Stimulated activated naive B cell treated with anti-CD40 and anti-IgM and Interleukin-4, amounts not matched to agents 10 μg/mL and 1 μg/mL and 100 μg/mL, for 72 hours (primary cell): ENCODE results near the gene NDUFAF2.
"Not testable (repeated sequence)": the region's sequence is repeated elsewhere in the genome, so short reads cannot be mapped to it uniquely, and the experiment has no call there.

ENCODE experiments used
- ATAC-seq, 2 donors: fragments of 150-1000 bp; cut with Tn5 transposase; replicated peaks; 2 replicates each; pipeline ENCODE4 v1.10.0; 2021; ENCODE audit warnings: moderate library complexity in 1 of 2
- DNase-seq: peaks from one replicate; pipeline ENCODE4 v3.0.0; 2021
- H3K27ac Mint-ChIP-seq: one replicate; pipeline ENCODE4 v1.8.0; 2022; ENCODE audit warnings: mild to moderate bottlenecking, mixed read lengths
- H3K27me3 Mint-ChIP-seq, 2 donors: one replicate each; pipeline ENCODE4 v1.8.0; 2022; ENCODE audit warnings: mixed read lengths in 2 of 2
- H3K36me3 Mint-ChIP-seq, 2 donors: one replicate each; pipeline ENCODE4 v1.8.0; 2022; ENCODE audit warnings: mixed read lengths in 2 of 2, mild to moderate bottlenecking in 1 of 2
- H3K4me1 Mint-ChIP-seq, 2 donors: one replicate each; pipeline ENCODE4 v1.8.0; 2022; ENCODE audit warnings: mixed read lengths in 2 of 2, mild to moderate bottlenecking in 1 of 2
- H3K4me3 Mint-ChIP-seq, 2 donors: one replicate each; pipeline ENCODE4 v1.8.0; 2022; ENCODE audit warnings: mild to moderate bottlenecking in 2 of 2, mixed read lengths in 2 of 2, moderate library complexity in 1 of 2
- H3K9me3 Mint-ChIP-seq, 2 donors: one replicate each; pipeline ENCODE4 v1.8.0; 2022; ENCODE audit warnings: mixed read lengths in 2 of 2, mild to moderate bottlenecking in 1 of 2

The NDUFAF2 gene

DNA sequence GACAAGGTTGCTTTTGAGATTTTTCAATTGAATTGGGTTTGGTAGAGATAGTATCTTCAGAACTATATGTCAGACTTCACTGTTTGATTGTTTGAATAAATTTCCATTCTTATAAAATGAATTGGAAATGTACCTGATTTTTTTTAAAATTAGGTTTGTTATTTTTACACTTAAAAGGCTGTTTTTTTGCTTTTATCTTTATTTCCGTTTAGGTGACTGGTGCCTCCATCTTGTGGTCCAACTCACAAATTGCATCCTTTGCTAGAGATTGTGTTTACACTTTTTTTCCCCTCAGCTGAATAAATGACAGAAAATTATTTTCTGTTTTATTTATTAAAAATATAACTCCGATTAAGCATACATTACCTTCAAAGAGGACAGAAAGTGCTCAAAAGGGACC, 15.6 kb downstream of the NDUFAF2 start:
- Mint-ChIP-seq H3K4me3 (no peak overlapping the region), H3K27ac (no peak overlapping the region), H3K4me1 (peaks cover 8 to 14% of the 10 kb centered on the region in 2 donors), H3K9me3 (peaks cover 0 to 2% of the 10 kb centered on the region in 2 donors), H3K36me3 (peaks cover 10 to 14% of the 10 kb centered on the region in 2 donors), H3K27me3 (no peaks in the 10 kb centered on the region)
- ATAC-seq (no peak), DNase-seq (no peak)

DNA sequence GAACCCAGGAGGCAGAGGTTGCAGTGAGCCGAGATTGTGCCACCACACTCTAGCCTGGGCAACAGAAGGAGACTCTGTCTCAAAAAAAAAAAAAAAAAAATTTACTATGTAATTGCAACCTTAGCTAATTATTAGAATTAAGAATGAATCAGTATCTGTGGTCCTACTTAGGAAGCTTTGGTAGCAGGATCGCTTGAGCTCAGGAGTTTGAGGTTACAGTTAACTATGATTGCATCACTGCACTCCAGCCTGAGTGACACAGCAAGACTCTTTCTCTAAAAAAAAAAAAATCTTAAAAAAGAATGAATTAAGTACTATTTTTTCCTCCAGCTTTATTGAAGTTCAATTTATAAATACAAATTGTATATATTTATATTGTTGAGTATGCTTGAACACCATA, 16.7 kb downstream of the NDUFAF2 start:
- Mint-ChIP-seq H3K4me1 (peaks cover 6 to 8% of the 10 kb centered on the region in 2 donors), H3K4me3 (no peak overlapping the region), H3K27ac (no peak overlapping the region), H3K36me3 (peaks cover 9 to 20% of the 10 kb centered on the region in 2 donors), H3K9me3 (peaks cover 6 to 8% of the 10 kb centered on the region in 2 donors), H3K27me3 (no peaks in the 10 kb centered on the region)
- ATAC-seq: no peak
- no peak for DNase-seq

GRCh38 chr5:60972231-60972630, 27.2 kb downstream of the NDUFAF2 start:
- peaks cover 16 to 17% of the 10 kb centered on the region in 2 donors for H3K9me3 Mint-ChIP-seq
- ATAC-seq (peak; percentile 75 to 93), DNase-seq (peak; percentile 24)
- no peak overlapping the region for H3K4me3 Mint-ChIP-seq
- H3K27me3 Mint-ChIP-seq: no peaks in the 10 kb centered on the region
- H3K36me3 Mint-ChIP-seq: peaks cover 11 to 51% of the 10 kb centered on the region in 2 donors
- peak overlapping the region; percentile 25 for H3K27ac Mint-ChIP-seq
- peaks cover 5 to 8% of the 10 kb centered on the region in 2 donors for H3K4me1 Mint-ChIP-seq

DNA sequence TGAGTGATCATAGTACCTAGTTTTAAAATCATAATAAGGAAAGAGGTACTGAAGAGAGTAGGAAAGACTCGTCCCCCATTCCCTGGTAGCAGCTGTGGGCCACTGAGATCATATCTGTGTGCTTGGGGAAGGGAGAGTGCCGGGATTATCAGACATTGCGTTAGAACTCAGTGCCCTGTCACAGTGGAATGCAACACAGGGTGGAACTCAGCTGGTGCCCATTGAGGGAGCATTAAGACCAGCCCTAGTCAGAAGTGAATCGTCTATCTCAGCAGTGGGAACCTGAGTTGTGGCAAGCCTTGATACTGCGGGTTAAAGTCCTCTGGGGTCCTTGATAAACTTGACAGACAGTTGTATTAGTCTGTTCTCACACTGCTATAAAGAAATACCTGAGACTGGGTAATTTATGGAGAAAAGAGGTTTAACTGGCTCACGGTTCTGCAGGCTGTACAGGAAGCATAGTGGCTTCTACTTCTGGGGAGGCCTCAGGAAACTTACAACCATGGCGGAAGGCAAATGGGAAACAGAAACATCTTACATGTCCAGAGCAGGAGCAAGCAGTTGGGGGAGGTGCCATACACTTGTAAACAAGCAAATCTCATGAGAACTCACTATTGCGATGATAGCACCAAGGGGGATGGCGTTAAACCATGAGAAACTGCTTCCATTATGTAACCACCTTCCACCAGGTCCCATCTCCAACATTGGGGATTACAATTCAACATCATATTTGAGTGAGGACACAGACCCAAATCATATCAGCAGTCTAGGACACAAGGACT, 33.1 kb downstream of the NDUFAF2 start:
- Mint-ChIP-seq H3K36me3 (peaks cover 19 to 55% of the 10 kb centered on the region in 2 donors), H3K9me3 (peaks cover 9 to 15% of the 10 kb centered on the region in 2 donors), H3K27ac (no peak overlapping the region), H3K4me3 (no peak overlapping the region), H3K27me3 (no peaks in the 10 kb centered on the region), H3K4me1 (peaks cover 6 to 11% of the 10 kb centered on the region in 2 donors)
- no peak for DNase-seq
- ATAC-seq: no peak

DNA sequence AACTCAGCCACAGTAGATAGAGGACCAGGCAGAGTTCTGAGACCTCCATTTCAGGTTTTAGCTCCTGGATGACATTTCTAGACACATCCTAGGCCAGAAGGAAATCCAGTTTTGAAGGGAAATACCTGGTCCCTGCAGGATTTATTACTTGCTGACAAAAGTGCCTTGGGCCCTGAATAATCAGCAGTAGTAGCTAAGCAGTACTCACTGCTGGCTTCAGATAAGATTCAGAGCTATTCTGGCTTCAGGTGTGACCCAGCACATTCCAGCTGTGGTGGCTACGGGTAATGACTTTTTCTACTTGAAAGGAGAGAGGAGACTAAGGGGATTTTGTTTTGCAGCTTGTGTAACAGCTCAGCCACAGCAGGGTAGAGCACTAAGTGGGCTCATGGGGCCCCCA, 34.0 kb downstream of the NDUFAF2 start:
- peaks cover 6 to 11% of the 10 kb centered on the region in 2 donors for H3K4me1 Mint-ChIP-seq
- DNase-seq (no peak), ATAC-seq (no peak)
- H3K27ac Mint-ChIP-seq: no peak overlapping the region
- H3K9me3 Mint-ChIP-seq: peaks cover 9 to 15% of the 10 kb centered on the region in 2 donors
- no peak overlapping the region for H3K4me3 Mint-ChIP-seq
- peaks cover 19 to 48% of the 10 kb centered on the region in 2 donors for H3K36me3 Mint-ChIP-seq
- no peaks in the 10 kb centered on the region for H3K27me3 Mint-ChIP-seq

GRCh38 chr5:60980511-60980910, 35.5 kb downstream of the NDUFAF2 start:
- no peak for DNase-seq
- no peaks in the 10 kb centered on the region for H3K27me3 Mint-ChIP-seq
- no peak overlapping the region for H3K27ac Mint-ChIP-seq
- peaks cover 16 to 23% of the 10 kb centered on the region in 2 donors for H3K9me3 Mint-ChIP-seq
- ATAC-seq: no peak
- no peak overlapping the region for H3K4me3 Mint-ChIP-seq
- peaks cover 27 to 48% of the 10 kb centered on the region in 2 donors for H3K36me3 Mint-ChIP-seq
- peaks cover 6% of the 10 kb centered on the region in 2 donors for H3K4me1 Mint-ChIP-seq

DNA sequence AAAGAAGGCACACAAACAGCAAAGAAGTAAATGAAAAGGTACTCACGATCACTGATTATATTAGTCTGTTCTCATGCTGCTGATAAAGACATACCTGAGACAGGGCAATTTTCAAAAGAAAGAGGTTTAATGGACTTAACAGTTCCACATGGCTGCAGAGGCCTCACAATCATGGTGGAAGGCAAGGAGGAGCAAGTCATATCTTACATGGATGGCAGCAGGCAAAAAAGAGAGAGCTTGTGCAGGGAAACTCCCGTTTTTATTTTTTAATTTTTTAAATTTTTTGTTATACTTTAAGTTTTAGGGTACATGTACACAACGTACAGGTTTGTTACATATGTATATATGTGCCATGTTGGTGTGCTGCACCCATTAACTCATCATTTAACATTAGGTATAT, 37.1 kb downstream of the NDUFAF2 start:
- Mint-ChIP-seq H3K36me3 (peaks cover 37 to 59% of the 10 kb centered on the region in 2 donors), H3K9me3 (peaks cover 27 to 33% of the 10 kb centered on the region in 2 donors), H3K4me1 (peaks cover 11 to 19% of the 10 kb centered on the region in 2 donors)
- not testable (repeated sequence) for H3K27ac Mint-ChIP-seq, DNase-seq, H3K4me3 Mint-ChIP-seq, ATAC-seq, H3K27me3 Mint-ChIP-seq

DNA sequence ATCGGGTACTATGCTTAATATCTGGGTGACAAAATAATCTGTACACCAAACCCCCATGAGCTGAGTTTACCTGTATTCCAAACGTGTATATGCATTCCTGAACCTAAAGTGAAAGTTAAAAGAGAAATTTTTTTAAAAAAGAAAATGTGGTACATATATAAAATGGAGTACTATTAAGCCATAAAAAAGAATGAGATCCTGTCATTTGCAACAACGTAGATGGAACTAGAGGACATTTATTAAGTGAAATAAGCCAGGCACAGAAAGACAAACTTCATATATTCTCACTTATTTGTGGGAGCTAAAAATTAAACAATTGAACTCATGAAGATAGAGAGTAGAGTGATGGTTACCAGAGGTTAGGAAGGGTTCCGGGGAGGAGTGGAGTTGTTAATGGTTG, 44.8 kb downstream of the NDUFAF2 start:
- Mint-ChIP-seq H3K36me3 (peaks cover 58 to 77% of the 10 kb centered on the region in 2 donors), H3K9me3 (peaks cover 41 to 42% of the 10 kb centered on the region in 2 donors), H3K4me1 (peaks cover 14 to 26% of the 10 kb centered on the region in 2 donors), H3K27ac (no peak overlapping the region), H3K4me3 (no peak overlapping the region), H3K27me3 (no peaks in the 10 kb centered on the region)
- no peak for ATAC-seq
- DNase-seq: no peak

- H3K27me3 Mint-ChIP-seq: no peaks in the 10 kb centered on the region
- no peak overlapping the region for H3K27ac Mint-ChIP-seq
- H3K9me3 Mint-ChIP-seq: peaks cover 21 to 26% of the 10 kb centered on the region in 2 donors
- H3K4me1 Mint-ChIP-seq: peaks cover 12 to 24% of the 10 kb centered on the region in 2 donors
- H3K4me3 Mint-ChIP-seq: no peak overlapping the region
- peaks cover 44 to 61% of the 10 kb centered on the region in 2 donors for H3K36me3 Mint-ChIP-seq
- DNase-seq: no peak
- no peak for ATAC-seq
Observed at GRCh38 chr5:60992871-60993270, 47.9 kb downstream of the NDUFAF2 start.

DNA sequence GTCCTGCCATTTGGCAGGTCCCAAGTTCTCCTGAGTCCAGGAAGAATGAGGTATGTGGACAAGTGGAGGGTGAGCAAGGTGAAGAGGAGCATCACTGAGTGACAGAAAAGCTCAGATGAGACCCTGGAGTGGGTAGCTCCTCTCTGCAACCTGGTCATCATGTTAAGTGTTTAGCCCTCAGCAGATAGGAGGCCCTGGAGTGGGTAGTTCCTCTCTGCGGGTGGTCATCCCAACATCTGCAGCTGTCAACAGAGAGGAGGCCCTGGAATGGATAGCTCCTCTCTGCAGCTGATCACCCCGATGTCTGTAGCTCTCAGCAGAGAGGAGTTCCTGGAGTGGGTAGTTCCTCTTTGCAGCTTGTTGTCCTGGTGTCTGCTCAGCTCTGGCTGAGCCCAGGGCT, 48.4 kb downstream of the NDUFAF2 start:
- Mint-ChIP-seq H3K9me3 (peaks cover 20 to 25% of the 10 kb centered on the region in 2 donors), H3K4me1 (peaks cover 12 to 22% of the 10 kb centered on the region in 2 donors), H3K36me3 (peaks cover 42 to 58% of the 10 kb centered on the region in 2 donors), H3K4me3 (no peak overlapping the region), H3K27me3 (no peaks in the 10 kb centered on the region), H3K27ac (no peak overlapping the region)
- DNase-seq (no peak), ATAC-seq (no peak)

DNA sequence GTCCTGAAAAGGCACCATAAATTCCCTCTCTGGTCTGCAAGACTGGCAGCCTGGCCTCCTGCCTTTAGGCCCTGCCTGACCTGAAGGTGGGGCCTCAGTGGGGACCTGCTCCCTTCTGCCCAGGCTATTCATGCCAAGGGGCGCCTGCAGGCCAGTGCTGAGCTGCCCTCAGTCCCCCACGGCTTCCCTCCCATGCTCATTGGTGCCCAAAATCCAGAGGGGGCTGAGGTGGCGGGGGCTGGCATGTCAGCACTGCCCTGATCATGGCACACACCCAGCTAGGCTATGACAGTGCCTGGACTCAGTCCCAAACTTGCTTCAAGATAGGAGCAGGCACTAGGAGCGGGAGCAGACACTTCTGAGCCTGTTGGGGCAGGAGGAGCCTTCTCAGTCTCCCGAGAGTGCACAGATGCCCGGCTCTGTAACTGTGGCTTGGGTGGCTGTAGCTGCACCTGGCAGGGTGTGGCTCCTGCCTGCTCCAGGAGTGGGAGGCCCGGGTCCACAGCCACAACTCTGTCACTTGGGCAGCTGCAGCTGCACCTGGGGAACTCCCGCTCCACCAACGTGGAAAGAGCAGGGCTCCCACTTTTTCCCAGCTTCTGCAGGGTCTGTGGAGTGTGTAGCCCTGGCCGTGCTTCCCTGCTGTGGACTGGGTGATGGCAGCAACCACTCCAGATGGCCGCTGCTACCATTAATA, 49.0 kb downstream of the NDUFAF2 start:
- Mint-ChIP-seq H3K27ac (no peak overlapping the region), H3K27me3 (no peaks in the 10 kb centered on the region), H3K4me3 (no peak overlapping the region), H3K9me3 (peaks cover 17 to 25% of the 10 kb centered on the region in 2 donors), H3K4me1 (peaks cover 12 to 22% of the 10 kb centered on the region in 2 donors), H3K36me3 (peaks cover 42 to 54% of the 10 kb centered on the region in 2 donors)
- DNase-seq: no peak
- ATAC-seq: no peak

GRCh38 chr5:60996368-60996767, 51.4 kb downstream of the NDUFAF2 start:
- H3K9me3 Mint-ChIP-seq: peaks cover 9 to 15% of the 10 kb centered on the region in 2 donors
- no peak for DNase-seq
- peaks cover 33 to 43% of the 10 kb centered on the region in 2 donors for H3K36me3 Mint-ChIP-seq
- ATAC-seq: no peak
- H3K27me3 Mint-ChIP-seq: no peaks in the 10 kb centered on the region
- H3K4me1 Mint-ChIP-seq: peaks cover 12 to 22% of the 10 kb centered on the region in 2 donors
- H3K27ac Mint-ChIP-seq: no peak overlapping the region
- no peak overlapping the region for H3K4me3 Mint-ChIP-seq

GRCh38 chr5:60997721-60998120, 52.7 kb downstream of the NDUFAF2 start:
- Mint-ChIP-seq H3K4me1 (peaks cover 14 to 22% of the 10 kb centered on the region in 2 donors), H3K4me3 (no peak overlapping the region), H3K36me3 (peaks cover 21 to 31% of the 10 kb centered on the region in 2 donors), H3K27ac (no peak overlapping the region), H3K9me3 (peaks cover 4 to 5% of the 10 kb centered on the region in 2 donors), H3K27me3 (no peaks in the 10 kb centered on the region)
- DNase-seq: no peak
- ATAC-seq: no peak

DNA sequence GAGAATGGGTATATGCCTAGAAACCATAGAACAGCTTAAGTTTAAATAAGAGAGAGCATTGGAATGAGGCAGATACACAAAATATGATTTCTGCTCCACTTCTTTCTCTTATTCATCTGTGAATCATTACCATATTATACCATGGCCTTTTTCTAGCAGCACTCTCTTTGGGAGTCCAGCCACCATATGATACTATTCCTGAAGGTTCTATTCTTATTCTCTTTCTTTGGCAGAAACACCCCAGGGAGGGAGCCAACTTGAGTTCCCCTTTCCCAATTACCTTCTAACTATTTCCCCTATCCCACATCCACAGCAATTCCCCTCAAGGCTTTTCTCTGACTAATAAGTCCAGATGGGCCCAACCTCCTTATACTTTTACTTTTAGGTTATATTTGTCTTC, 55.9 kb downstream of the NDUFAF2 start:
- peaks cover 0 to 2% of the 10 kb centered on the region in 2 donors for H3K9me3 Mint-ChIP-seq
- H3K27ac Mint-ChIP-seq: no peak overlapping the region
- DNase-seq: no peak
- H3K36me3 Mint-ChIP-seq: peaks cover 0 to 7% of the 10 kb centered on the region in 2 donors
- H3K27me3 Mint-ChIP-seq: no peaks in the 10 kb centered on the region
- H3K4me1 Mint-ChIP-seq: peaks cover 6 to 7% of the 10 kb centered on the region in 2 donors
- no peak for ATAC-seq
- no peak overlapping the region for H3K4me3 Mint-ChIP-seq
